ENCODE data around the gene AKAP1. TPM values are rescaled to one million over a fixed set of nuclear protein-coding genes. Genes with fewer than 3 reads are reported as not detected.

AKAP1 gene
- polyA plus RNA-seq, 4 donors: 28.9 to 97.7 (median 55.4) TPM

GRCh38 chr17:57078274-57078673 lies 6.8 kb upstream of the AKAP1 start:
- Histone ChIP-seq H3K36me3 (ENCODE audit: control insufficient read depth in 3 of 3, insufficient read depth in 2 of 3, low read depth in 1 of 3, low read length in 3 of 3) (no peaks in the 10 kb centered on the region), H3K4me3 (ENCODE audit: low read depth in 1 of 3, low read length in 3 of 3) (no peak overlapping the region), H3K27me3 (ENCODE audit: control insufficient read depth in 3 of 3, insufficient read depth in 3 of 3, low read length in 3 of 3) (no peaks in the 10 kb centered on the region), H3K9me3 (ENCODE audit: control insufficient read depth in 2 of 2, insufficient read depth in 1 of 2, low read depth in 1 of 2, low read length in 1 of 2) (no peaks in the 10 kb centered on the region), H3K4me1 (ENCODE audit: control insufficient read depth in 3 of 3, insufficient read depth in 2 of 3, low read depth in 1 of 3, low read length in 2 of 3) (peaks cover 0 to under 1% (median 0%) of the 10 kb centered on the region in 3 donors), H3K27ac (ENCODE audit: low read depth in 1 of 3, low read length in 2 of 3) (no peak overlapping the region)
- FAIRE-seq: no peak
- 92 to 97% (median 95%) methylated on average over 9 of the region's 9 CpGs for WGBS, 3 donors
- DNase-seq: no peak

DNA sequence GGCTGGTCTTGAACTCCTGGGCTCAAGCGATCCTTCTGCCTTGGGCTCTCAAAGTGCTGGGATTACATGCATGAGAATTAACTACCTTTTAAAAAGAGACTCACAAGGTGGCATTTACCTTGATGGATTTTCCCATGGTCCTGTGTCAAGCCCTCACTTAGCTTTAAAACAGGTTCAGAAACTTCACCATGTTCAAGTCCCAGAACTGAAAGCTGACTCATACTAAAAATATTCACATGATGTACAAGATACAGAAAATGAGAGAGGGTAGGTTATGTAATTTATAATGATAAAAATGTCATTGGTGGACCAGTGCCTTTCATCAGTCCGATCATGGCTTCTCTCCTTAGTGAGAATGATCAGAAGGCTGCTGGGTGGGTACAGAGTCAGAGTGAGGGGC lies 4.3 kb upstream of the AKAP1 start:
- Histone ChIP-seq H3K9me3 (ENCODE audit: control insufficient read depth in 2 of 2, insufficient read depth in 1 of 2, low read depth in 1 of 2, low read length in 1 of 2) (no peaks in the 10 kb centered on the region), H3K4me1 (ENCODE audit: control insufficient read depth in 3 of 3, insufficient read depth in 2 of 3, low read depth in 1 of 3, low read length in 2 of 3) (peaks cover 0 to 5% (median 0%) of the 10 kb centered on the region in 3 donors), H3K36me3 (ENCODE audit: control insufficient read depth in 3 of 3, insufficient read depth in 2 of 3, low read depth in 1 of 3, low read length in 3 of 3) (no peaks in the 10 kb centered on the region), H3K4me3 (ENCODE audit: low read depth in 1 of 3, low read length in 3 of 3) (no peak overlapping the region), H3K27me3 (ENCODE audit: control insufficient read depth in 3 of 3, insufficient read depth in 3 of 3, low read length in 3 of 3) (no peaks in the 10 kb centered on the region), H3K27ac (ENCODE audit: low read depth in 1 of 3, low read length in 2 of 3) (no peak overlapping the region)
- FAIRE-seq (no peak), DNase-seq (no peak)
- WGBS, 3 donors: 78 to 89% (median 82%) methylated on average over 2 of the region's 2 CpGs

- no peak for FAIRE-seq
Measured at GRCh38 chr17:57082441-57082840, 2.6 kb upstream of the AKAP1 start.

GRCh38 chr17:57084361-57084801 lies 665 bp upstream of the AKAP1 start:
- peaks cover 0 to 5% (median 0%) of the 10 kb centered on the region in 3 donors for H3K36me3 ChIP-seq (ENCODE audit: control insufficient read depth in 3 of 3, insufficient read depth in 2 of 3, low read depth in 1 of 3, low read length in 3 of 3)
- H3K27me3 ChIP-seq (ENCODE audit: control insufficient read depth in 3 of 3, insufficient read depth in 3 of 3, low read length in 3 of 3): no peaks in the 10 kb centered on the region
- peak overlapping the region; percentile 93 to 98 (median 95) for H3K27ac ChIP-seq (ENCODE audit: low read depth in 1 of 3, low read length in 2 of 3)
- WGBS, 3 donors: 0% methylated on average over 7 of the region's 7 CpGs
- no peak for DNase-seq
- H3K4me1 ChIP-seq (ENCODE audit: control insufficient read depth in 3 of 3, insufficient read depth in 2 of 3, low read depth in 1 of 3, low read length in 2 of 3): peaks cover 0 to 22% (median 13%) of the 10 kb centered on the region in 3 donors
- no peaks in the 10 kb centered on the region for H3K9me3 ChIP-seq (ENCODE audit: control insufficient read depth in 2 of 2, insufficient read depth in 1 of 2, low read depth in 1 of 2, low read length in 1 of 2)
- no peak for FAIRE-seq
- H3K4me3 ChIP-seq (ENCODE audit: low read depth in 1 of 3, low read length in 3 of 3): peak overlapping the region; percentile 57 to 74 (median 68)

More at GRCh38 chr17:57082441-57082840, 2.6 kb upstream of the AKAP1 start:
- Histone ChIP-seq H3K27ac (ENCODE audit: low read depth in 1 of 3, low read length in 2 of 3) (no peak overlapping the region), H3K36me3 (ENCODE audit: control insufficient read depth in 3 of 3, insufficient read depth in 2 of 3, low read depth in 1 of 3, low read length in 3 of 3) (no peaks in the 10 kb centered on the region), H3K9me3 (ENCODE audit: control insufficient read depth in 2 of 2, insufficient read depth in 1 of 2, low read depth in 1 of 2, low read length in 1 of 2) (no peaks in the 10 kb centered on the region), H3K4me1 (ENCODE audit: control insufficient read depth in 3 of 3, insufficient read depth in 2 of 3, low read depth in 1 of 3, low read length in 2 of 3) (peaks cover 0 to 8% (median 4%) of the 10 kb centered on the region in 3 donors), H3K4me3 (ENCODE audit: low read depth in 1 of 3, low read length in 3 of 3) (no peak overlapping the region), H3K27me3 (ENCODE audit: control insufficient read depth in 3 of 3, insufficient read depth in 3 of 3, low read length in 3 of 3) (no peaks in the 10 kb centered on the region)
- no peak for DNase-seq
- 74 to 87% (median 82%) methylated on average over 2 of the region's 2 CpGs for WGBS, 3 donors

GRCh38 chr17:57085448-57086068 lies 512 bp downstream of the AKAP1 start:
- DNase-seq: peak; percentile 92 to 93
- Histone ChIP-seq H3K9me3 (ENCODE audit: control insufficient read depth in 2 of 2, insufficient read depth in 1 of 2, low read depth in 1 of 2, low read length in 1 of 2) (no peaks in the 10 kb centered on the region), H3K4me1 (ENCODE audit: control insufficient read depth in 3 of 3, insufficient read depth in 2 of 3, low read depth in 1 of 3, low read length in 2 of 3) (peaks cover 2 to 34% (median 17%) of the 10 kb centered on the region in 3 donors), H3K27ac (ENCODE audit: low read depth in 1 of 3, low read length in 2 of 3) (peak overlapping the region; percentile 95 to 96 (median 96)), H3K27me3 (ENCODE audit: control insufficient read depth in 3 of 3, insufficient read depth in 3 of 3, low read length in 3 of 3) (no peaks in the 10 kb centered on the region), H3K4me3 (ENCODE audit: low read depth in 1 of 3, low read length in 3 of 3) (peak overlapping the region; percentile 47 to 79 (median 79)), H3K36me3 (ENCODE audit: control insufficient read depth in 3 of 3, insufficient read depth in 2 of 3, low read depth in 1 of 3, low read length in 3 of 3) (peaks cover 0 to 5% (median 0%) of the 10 kb centered on the region in 3 donors)
- WGBS, 3 donors: 0 to 1% (median 1%) methylated on average over 59 to 75 of the region's 75 CpGs
- FAIRE-seq: no peak

DNA sequence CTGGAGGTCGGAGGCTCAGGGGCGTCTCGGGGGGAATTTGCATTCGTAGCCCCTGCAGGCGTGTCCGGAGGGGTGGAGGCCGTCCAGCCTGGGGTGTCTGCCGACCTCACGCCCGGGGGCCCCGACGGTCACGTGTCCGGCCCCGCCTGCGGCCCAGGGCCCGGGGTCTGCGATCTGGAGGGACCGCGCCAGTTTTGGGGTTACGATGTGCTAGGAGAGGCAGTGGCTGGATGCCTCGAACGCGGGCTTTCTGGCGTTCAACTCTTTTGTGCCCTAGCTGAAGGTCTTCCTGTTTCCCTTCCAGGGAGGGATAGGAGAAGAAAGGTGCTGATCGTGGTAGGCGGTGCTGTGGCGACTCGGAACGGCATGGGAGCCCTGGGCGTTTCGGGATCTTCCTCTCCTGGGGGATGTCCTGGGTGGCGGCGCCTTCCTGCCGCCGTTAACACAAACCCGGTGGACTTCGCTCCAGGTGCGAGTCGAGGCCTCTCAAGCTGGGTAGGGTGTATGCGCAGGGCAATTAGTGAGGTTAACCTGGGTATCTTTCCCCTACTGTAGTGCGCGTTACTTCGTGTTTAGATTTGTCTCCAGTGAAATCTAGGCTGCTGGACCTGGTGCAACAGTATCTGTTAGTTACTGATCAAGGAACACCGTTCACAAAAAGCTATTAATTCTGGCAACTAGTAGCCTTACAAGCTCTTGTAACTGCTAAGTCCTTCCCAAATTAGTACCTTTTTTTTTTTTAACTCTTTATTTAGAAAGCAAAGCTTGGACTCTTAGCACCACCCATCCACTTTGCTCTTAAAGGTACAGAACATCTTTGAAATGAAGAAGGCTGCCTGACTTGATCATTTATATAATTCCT lies 1.3 kb downstream of the AKAP1 start:
- Histone ChIP-seq H3K4me1 (ENCODE audit: control insufficient read depth in 3 of 3, insufficient read depth in 2 of 3, low read depth in 1 of 3, low read length in 2 of 3) (peaks cover 7 to 41% (median 20%) of the 10 kb centered on the region in 3 donors), H3K27ac (ENCODE audit: low read depth in 1 of 3, low read length in 2 of 3) (peak overlapping the region; percentile 95 to 96 (median 96)), H3K27me3 (ENCODE audit: control insufficient read depth in 3 of 3, insufficient read depth in 3 of 3, low read length in 3 of 3) (no peaks in the 10 kb centered on the region), H3K4me3 (ENCODE audit: low read depth in 1 of 3, low read length in 3 of 3) (peak overlapping the region; percentile 47 to 79 (median 79)), H3K9me3 (ENCODE audit: control insufficient read depth in 2 of 2, insufficient read depth in 1 of 2, low read depth in 1 of 2, low read length in 1 of 2) (no peaks in the 10 kb centered on the region), H3K36me3 (ENCODE audit: control insufficient read depth in 3 of 3, insufficient read depth in 2 of 3, low read depth in 1 of 3, low read length in 3 of 3) (peaks cover 0 to 11% (median under 1%) of the 10 kb centered on the region in 3 donors)
- FAIRE-seq (no peak), DNase-seq (peak; percentile 94 to 95)
- WGBS, 3 donors: 0 to 1% (median 0%) methylated on average over 43 to 45 of the region's 45 CpGs

DNA sequence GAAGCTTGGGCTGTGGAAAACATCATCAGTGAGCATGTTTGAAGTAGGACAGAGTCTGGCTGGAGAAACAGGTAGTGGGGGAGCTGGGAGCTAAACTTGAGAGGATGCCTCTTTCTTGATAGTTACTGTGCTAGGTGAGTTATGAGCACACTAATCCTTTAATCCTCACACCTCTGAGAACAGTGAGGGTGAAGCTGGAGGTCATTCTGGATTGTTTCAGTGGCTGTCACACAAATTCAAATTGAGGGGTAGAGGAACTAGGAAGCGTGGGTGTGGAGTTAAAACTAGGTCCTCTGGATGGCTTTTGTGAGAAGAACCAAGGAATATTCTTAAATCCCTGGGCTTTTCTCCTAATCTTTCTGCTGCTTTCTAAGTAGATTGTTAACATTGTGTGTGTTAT lies 3.3 kb downstream of the AKAP1 start:
- WGBS, 3 donors: 76 to 90% (median 79%) methylated on average over 1 of the region's 1 CpG
- H3K36me3 ChIP-seq (ENCODE audit: control insufficient read depth in 3 of 3, insufficient read depth in 2 of 3, low read depth in 1 of 3, low read length in 3 of 3): peaks cover 0 to 28% (median 2%) of the 10 kb centered on the region in 3 donors
- DNase-seq: no peak
- no peaks in the 10 kb centered on the region for H3K27me3 ChIP-seq (ENCODE audit: control insufficient read depth in 3 of 3, insufficient read depth in 3 of 3, low read length in 3 of 3)
- no peak overlapping the region for H3K4me3 ChIP-seq (ENCODE audit: low read depth in 1 of 3, low read length in 3 of 3)
- H3K4me1 ChIP-seq (ENCODE audit: control insufficient read depth in 3 of 3, insufficient read depth in 2 of 3, low read depth in 1 of 3, low read length in 2 of 3): peaks cover 22 to 56% (median 32%) of the 10 kb centered on the region in 3 donors
- peak overlapping the region in 1 of 3 donors; percentile 25 for H3K27ac ChIP-seq (ENCODE audit: low read depth in 1 of 3, low read length in 2 of 3)
- FAIRE-seq: no peak
- no peaks in the 10 kb centered on the region for H3K9me3 ChIP-seq (ENCODE audit: control insufficient read depth in 2 of 2, insufficient read depth in 1 of 2, low read depth in 1 of 2, low read length in 1 of 2)

GRCh38 chr17:57089391-57089790 lies 4.3 kb downstream of the AKAP1 start:
- H3K4me1 ChIP-seq (ENCODE audit: control insufficient read depth in 3 of 3, insufficient read depth in 2 of 3, low read depth in 1 of 3, low read length in 2 of 3): peaks cover 22 to 56% (median 27%) of the 10 kb centered on the region in 3 donors
- DNase-seq: no peak
- no peak for FAIRE-seq
- WGBS, 3 donors: 57 to 64% (median 57%) methylated on average over 6 of the region's 6 CpGs
- H3K27me3 ChIP-seq (ENCODE audit: control insufficient read depth in 3 of 3, insufficient read depth in 3 of 3, low read length in 3 of 3): no peaks in the 10 kb centered on the region
- no peak overlapping the region for H3K4me3 ChIP-seq (ENCODE audit: low read depth in 1 of 3, low read length in 3 of 3)
- no peak overlapping the region for H3K27ac ChIP-seq (ENCODE audit: low read depth in 1 of 3, low read length in 2 of 3)
- peaks cover 0 to 32% (median 2%) of the 10 kb centered on the region in 3 donors for H3K36me3 ChIP-seq (ENCODE audit: control insufficient read depth in 3 of 3, insufficient read depth in 2 of 3, low read depth in 1 of 3, low read length in 3 of 3)
- no peaks in the 10 kb centered on the region for H3K9me3 ChIP-seq (ENCODE audit: control insufficient read depth in 2 of 2, insufficient read depth in 1 of 2, low read depth in 1 of 2, low read length in 1 of 2)
